ENCODE measurements around the gene CKS2. TPM values are rescaled to one million over a fixed set of nuclear protein-coding genes. Genes with fewer than 3 reads are reported as not detected.

CKS2 gene
- 97.5 and 108 TPM in 2 replicates for total RNA-seq

DNA sequence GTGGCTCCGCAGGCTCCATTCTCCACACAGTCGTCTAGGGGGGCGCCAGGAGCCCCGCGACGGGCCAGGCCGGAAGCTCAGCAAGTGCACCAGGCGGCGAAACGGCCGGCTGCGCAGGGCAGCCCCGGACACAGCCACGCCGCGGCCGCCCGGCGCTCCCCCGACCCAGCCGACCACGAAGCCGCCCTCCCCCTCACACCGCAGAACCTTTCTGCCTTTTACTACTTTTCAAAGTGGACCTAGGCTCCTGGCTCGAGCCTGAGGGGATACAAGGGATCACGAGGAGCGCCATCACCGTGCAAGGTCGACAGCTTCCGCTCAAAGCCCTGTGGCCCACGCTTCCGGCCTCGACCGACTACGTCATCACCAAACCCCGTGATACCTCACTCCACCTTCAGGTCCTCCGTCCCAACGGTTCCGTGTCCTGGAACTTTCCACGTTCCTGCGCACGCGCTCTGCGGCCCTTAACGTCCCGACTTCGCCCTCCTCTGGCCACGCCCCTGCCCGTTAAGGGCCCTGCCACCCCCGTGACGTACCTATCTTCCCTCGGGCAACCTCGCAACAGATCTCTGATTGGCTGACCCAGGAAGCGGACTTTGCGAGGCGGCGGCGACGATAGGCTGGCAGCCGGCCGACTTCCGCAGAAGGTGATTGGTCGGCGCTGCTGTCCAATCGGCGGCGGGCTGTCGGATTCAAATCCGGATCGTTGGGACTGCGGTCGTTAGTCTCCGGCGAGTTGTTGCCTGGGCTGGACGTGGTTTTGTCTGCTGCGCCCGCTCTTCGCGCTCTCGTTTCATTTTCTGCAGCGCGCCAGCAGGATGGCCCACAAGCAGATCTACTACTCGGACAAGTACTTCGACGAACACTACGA lies at the start of gene CKS2:
CKS2 (plus strand) TSS at position 721 of the 871 bp plus-strand sequence; CDS start at position 819, 98 bp downstream.

GRCh38 chr9:89318123-89319014 lies 7.4 kb downstream of the CKS2 start, which contains the start of gene SECISBP2:
SECISBP2 (plus strand) TSS chr9:89318500; CDS start chr9:89318577, 77 bp downstream.

Other genes starting within 250 kb of the CKS2 start
- under 0.01 and 0.19 TPM in 2 replicates for gene SHC3, start 132.4 kb upstream of the CKS2 start, total RNA-seq
- gene SECISBP2, start 7.3 kb downstream of the CKS2 start, total RNA-seq = 18.1 and 43.1 TPM in 2 replicates
- 2.1 and 8.4 TPM in 2 replicates for gene SEMA4D, start 186.9 kb downstream of the CKS2 start, total RNA-seq

Data from bladder microvascular endothelial cell (primary cell).